ENCODE results near the gene BCL7B.

DNA sequence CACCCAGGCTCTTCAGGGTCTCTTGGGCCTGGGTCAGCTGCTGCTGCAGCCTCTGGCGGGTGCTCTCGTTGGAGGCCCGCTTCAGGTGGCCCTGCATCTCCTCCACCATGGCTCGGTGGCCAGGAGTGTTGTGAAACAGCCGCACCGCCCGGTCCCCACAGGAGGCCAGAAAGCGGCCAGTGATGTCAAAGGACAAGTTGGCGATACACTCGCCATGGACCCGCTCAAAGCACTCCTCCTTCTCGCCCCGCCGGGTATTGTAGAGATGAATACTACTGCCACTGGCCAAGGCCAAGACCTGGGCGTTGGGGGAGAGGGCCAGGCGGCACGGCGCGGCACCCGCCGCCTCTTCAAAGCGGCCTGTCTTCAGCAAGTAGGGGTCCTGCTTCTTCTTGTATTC is 13.0 kb upstream of the BCL7B start:
- no peak for TF ChIP-seq CTCF (IDR thresholded peaks at IDR 0.05)
- no peak for TF ChIP-seq ZFX (IDR thresholded peaks at IDR 0.05; ENCODE audit: borderline replicate concordance)
